ENCODE data around the gene BMPR1B.

Gene BMPR1B

DNA sequence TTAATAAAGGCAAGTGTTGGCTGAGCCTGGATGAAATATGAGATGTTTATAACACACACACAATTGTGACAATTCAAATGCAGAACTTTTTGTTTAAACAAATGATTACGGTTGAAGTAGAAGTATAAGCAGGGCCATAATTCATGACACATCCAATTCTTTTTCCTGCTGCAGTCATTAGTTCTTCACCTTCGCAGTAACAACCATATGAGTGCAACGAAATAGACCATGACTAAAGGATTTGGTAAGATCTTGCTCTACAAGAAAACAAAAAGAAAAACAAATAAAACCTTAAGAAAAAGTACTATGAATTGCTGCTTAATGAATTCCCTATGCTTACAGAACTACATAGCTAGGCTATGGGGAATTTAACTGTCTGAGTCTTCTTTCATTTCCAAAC, 13.9 kb upstream of the BMPR1B start:
- H3K4me1 ChIP-seq (ENCODE audit: control extremely low read depth in 1 of 4, control insufficient read depth in 4 of 4, insufficient read depth in 4 of 4, low read length in 3 of 4), result no peaks in the 10 kb centered on the region
- POLR2A ChIA-PET, result no interaction called here
- H3K4me3 ChIP-seq (ENCODE audit: control insufficient read depth in 1 of 7, extremely low read depth in 1 of 7, insufficient read depth in 4 of 7, low read depth in 2 of 7, low read length in 6 of 7), result no peak overlapping the region
- H3K27ac ChIP-seq (ENCODE audit: insufficient read depth in 1 of 2, low read depth in 1 of 2, low read length in 2 of 2, poor library complexity in 1 of 2, severe bottlenecking in 2 of 2), result no peak overlapping the region
- DNase-seq, result no peak
- no peaks in the 10 kb centered on the region for H3K9me3 ChIP-seq (ENCODE audit: control extremely low read depth in 1 of 5, control insufficient read depth in 4 of 5, insufficient read depth in 2 of 5, low read depth in 1 of 5, low read length in 4 of 5)
- WGBS (ENCODE audit: insufficient coverage), result no CpG with 5 or more reads among the region's 3 CpGs
- CTCF ChIA-PET, result no interaction called here
- H3K27me3 ChIP-seq (replicated peaks in 2 of 5; ENCODE audit: control insufficient read depth in 4 of 5, insufficient read depth in 5 of 5, low read length in 4 of 5), result no peaks in the 10 kb centered on the region
- H3K36me3 ChIP-seq (ENCODE audit: control insufficient read depth in 4 of 4, insufficient read depth in 4 of 4, low read length in 3 of 4), result no peaks in the 10 kb centered on the region

DNA sequence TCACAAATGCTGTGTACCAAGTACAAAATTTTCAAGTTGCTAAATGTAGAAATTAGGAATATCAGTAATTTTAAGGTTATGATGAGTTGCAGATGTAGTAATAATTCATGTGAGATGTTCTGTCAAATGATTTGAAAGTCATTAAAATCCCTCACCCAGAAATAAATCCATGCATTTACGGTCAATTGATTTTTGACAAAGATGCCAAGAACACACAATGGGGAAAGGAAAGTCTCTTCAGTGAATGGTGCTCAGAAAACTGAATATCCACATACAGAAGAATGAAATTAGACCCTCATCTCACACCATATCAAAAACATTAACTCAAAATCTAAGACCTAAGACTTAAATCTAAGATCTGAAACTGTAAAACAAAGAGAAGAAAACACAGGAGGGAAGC, 12.9 kb upstream of the BMPR1B start:
- no peaks in the 10 kb centered on the region for H3K27me3 ChIP-seq (replicated peaks in 2 of 5; ENCODE audit: control insufficient read depth in 4 of 5, insufficient read depth in 5 of 5, low read length in 4 of 5)
- WGBS (ENCODE audit: insufficient coverage), result no CpG with 5 or more reads among the region's 1 CpG
- no peaks in the 10 kb centered on the region for H3K4me1 ChIP-seq (ENCODE audit: control extremely low read depth in 1 of 4, control insufficient read depth in 4 of 4, insufficient read depth in 4 of 4, low read length in 3 of 4)
- no peak overlapping the region for H3K4me3 ChIP-seq (ENCODE audit: control insufficient read depth in 1 of 7, extremely low read depth in 1 of 7, insufficient read depth in 4 of 7, low read depth in 2 of 7, low read length in 6 of 7)
- no peaks in the 10 kb centered on the region for H3K9me3 ChIP-seq (ENCODE audit: control extremely low read depth in 1 of 5, control insufficient read depth in 4 of 5, insufficient read depth in 2 of 5, low read depth in 1 of 5, low read length in 4 of 5)
- H3K27ac ChIP-seq (ENCODE audit: insufficient read depth in 1 of 2, low read depth in 1 of 2, low read length in 2 of 2, poor library complexity in 1 of 2, severe bottlenecking in 2 of 2), result no peak overlapping the region
- ChIA-PET CTCF (no interaction called here), POLR2A (no interaction called here)
- DNase-seq, result no peak
- H3K36me3 ChIP-seq (ENCODE audit: control insufficient read depth in 4 of 4, insufficient read depth in 4 of 4, low read length in 3 of 4), result no peaks in the 10 kb centered on the region

DNA sequence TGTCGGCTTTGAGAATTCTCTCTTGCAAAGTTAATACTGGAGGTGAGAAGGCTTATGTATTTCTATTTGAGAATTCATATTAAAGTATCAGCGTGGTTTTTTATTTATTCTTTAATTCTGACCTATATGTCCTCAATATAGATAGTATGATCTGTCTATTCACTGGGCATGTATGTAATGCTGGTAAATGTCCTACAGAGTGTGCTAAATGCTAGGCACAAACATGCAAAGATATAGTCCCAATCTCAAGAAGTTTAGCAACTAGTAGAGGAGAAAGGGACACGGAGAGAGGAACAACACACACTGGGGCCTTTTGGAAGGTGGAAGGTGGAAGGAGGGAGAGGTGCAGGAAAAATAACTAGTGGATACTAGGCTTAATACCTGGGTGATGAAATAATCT, 11.0 kb upstream of the BMPR1B start:
- POLR2A ChIA-PET, result no interaction called here
- DNase-seq, result no peak
- Histone ChIP-seq H3K27ac (ENCODE audit: insufficient read depth in 1 of 2, low read depth in 1 of 2, low read length in 2 of 2, poor library complexity in 1 of 2, severe bottlenecking in 2 of 2) (no peak overlapping the region), H3K9me3 (ENCODE audit: control extremely low read depth in 1 of 5, control insufficient read depth in 4 of 5, insufficient read depth in 2 of 5, low read depth in 1 of 5, low read length in 4 of 5) (no peaks in the 10 kb centered on the region), H3K4me1 (ENCODE audit: control extremely low read depth in 1 of 4, control insufficient read depth in 4 of 4, insufficient read depth in 4 of 4, low read length in 3 of 4) (no peaks in the 10 kb centered on the region), H3K27me3 (replicated peaks in 2 of 5; ENCODE audit: control insufficient read depth in 4 of 5, insufficient read depth in 5 of 5, low read length in 4 of 5) (no peaks in the 10 kb centered on the region), H3K36me3 (ENCODE audit: control insufficient read depth in 4 of 4, insufficient read depth in 4 of 4, low read length in 3 of 4) (no peaks in the 10 kb centered on the region), H3K4me3 (ENCODE audit: control insufficient read depth in 1 of 7, extremely low read depth in 1 of 7, insufficient read depth in 4 of 7, low read depth in 2 of 7, low read length in 6 of 7) (no peak overlapping the region)
- no CpG with 5 or more reads among the region's 3 CpGs for WGBS (ENCODE audit: insufficient coverage)
- CTCF ChIA-PET, result no interaction called here

DNA sequence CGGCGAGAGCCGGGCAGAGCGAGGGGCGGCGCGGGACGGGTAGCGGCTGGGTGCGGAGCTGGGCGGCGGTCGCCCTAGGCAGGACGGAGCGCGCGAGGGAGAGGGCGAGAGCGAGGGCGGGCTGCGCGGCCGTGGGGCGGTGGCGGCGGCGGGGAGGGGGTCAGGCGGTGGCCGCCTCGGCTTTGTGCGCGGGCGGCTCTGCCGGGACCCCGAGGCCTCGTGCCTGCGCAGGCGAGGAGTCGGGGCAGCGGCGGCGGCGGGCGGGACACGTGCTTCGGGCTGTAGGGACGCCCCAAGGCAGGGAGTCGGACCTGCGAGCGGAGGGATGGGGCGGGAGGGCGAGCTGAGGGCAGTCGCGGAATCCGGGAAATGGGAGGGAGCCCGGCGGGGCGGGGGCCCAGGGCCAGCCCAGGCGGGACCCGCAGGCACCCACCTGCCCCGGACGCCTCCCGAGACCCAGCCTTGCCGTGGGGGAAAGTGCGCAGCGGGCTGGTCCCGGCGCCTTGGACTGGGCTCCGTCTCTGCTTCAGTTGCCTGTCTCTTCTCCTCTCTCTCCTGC, 465 bp downstream of the BMPR1B start:
- peak in 2 of 3 donors; percentile 35 to 56 for DNase-seq
- no peaks in the 10 kb centered on the region for H3K9me3 ChIP-seq (ENCODE audit: control extremely low read depth in 1 of 5, control insufficient read depth in 4 of 5, insufficient read depth in 2 of 5, low read depth in 1 of 5, low read length in 4 of 5)
- H3K27me3 ChIP-seq (replicated peaks in 2 of 5; ENCODE audit: control insufficient read depth in 4 of 5, insufficient read depth in 5 of 5, low read length in 4 of 5), result peaks cover 16 to 66% (median 39%) of the 10 kb centered on the region in 5 experiments
- ChIA-PET CTCF (no interaction called here), POLR2A (no interaction called here)
- H3K36me3 ChIP-seq (ENCODE audit: control insufficient read depth in 4 of 4, insufficient read depth in 4 of 4, low read length in 3 of 4), result no peaks in the 10 kb centered on the region
- under 1% methylated on average over 48 of the region's 69 CpGs for WGBS (ENCODE audit: insufficient coverage)
- H3K27ac ChIP-seq (ENCODE audit: insufficient read depth in 1 of 2, low read depth in 1 of 2, low read length in 2 of 2, poor library complexity in 1 of 2, severe bottlenecking in 2 of 2), result no peak overlapping the region
- peak overlapping the region in 6 of 7 experiments; percentile 41 to 73 (median 60) for H3K4me3 ChIP-seq (ENCODE audit: control insufficient read depth in 1 of 7, extremely low read depth in 1 of 7, insufficient read depth in 4 of 7, low read depth in 2 of 7, low read length in 6 of 7)
- H3K4me1 ChIP-seq (ENCODE audit: control extremely low read depth in 1 of 4, control insufficient read depth in 4 of 4, insufficient read depth in 4 of 4, low read length in 3 of 4), result peaks cover 0 to 15% (median 13%) of the 10 kb centered on the region in 4 experiments

DNA sequence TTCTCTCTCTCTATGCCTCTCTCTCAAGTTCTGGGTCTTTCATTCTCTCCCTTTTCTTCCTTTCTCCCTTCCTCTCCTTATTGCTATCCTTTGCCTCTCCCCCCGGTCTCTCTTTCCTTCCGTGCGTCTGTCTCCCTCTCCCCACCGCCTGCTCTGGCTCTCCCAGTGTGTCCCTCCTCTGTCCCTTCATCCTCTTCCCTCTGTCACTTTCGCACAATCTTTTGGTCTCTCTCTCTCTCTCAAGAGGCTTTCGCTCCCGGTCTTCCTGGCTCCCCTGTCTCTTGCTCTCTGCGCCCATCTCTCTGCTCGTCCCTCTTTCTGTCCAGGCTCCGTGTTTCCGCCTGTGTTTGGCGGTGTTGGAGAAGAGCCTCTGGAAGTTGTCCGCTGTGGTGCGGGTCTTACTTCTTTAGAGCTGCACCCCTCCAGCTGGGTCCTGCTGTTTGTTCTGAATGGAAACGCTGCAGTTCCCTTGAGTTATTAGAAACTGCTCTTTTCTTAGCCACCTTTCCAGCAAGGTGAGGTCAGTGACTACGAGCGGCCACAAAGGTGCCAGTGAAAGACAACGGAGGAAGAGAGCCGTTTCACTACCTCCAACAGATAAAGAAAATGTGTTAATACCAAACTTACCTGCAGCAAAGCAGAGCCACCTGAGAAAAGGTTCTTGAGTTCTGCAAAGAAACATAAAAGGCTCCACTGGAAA, 1.1 kb downstream of the BMPR1B start:
- H3K4me1 ChIP-seq (ENCODE audit: control extremely low read depth in 1 of 4, control insufficient read depth in 4 of 4, insufficient read depth in 4 of 4, low read length in 3 of 4), result peaks cover 0 to 15% (median 13%) of the 10 kb centered on the region in 4 experiments
- no peak overlapping the region for H3K27ac ChIP-seq (ENCODE audit: insufficient read depth in 1 of 2, low read depth in 1 of 2, low read length in 2 of 2, poor library complexity in 1 of 2, severe bottlenecking in 2 of 2)
- no peaks in the 10 kb centered on the region for H3K36me3 ChIP-seq (ENCODE audit: control insufficient read depth in 4 of 4, insufficient read depth in 4 of 4, low read length in 3 of 4)
- H3K9me3 ChIP-seq (ENCODE audit: control extremely low read depth in 1 of 5, control insufficient read depth in 4 of 5, insufficient read depth in 2 of 5, low read depth in 1 of 5, low read length in 4 of 5), result no peaks in the 10 kb centered on the region
- peak in 1 of 3 donors; percentile 16 for DNase-seq
- whole genome bisulfite sequencing (ENCODE audit: insufficient coverage), result 44% methylated on average over 18 of the region's 19 CpGs
- CTCF ChIA-PET, result no interaction called here
- H3K27me3 ChIP-seq (replicated peaks in 2 of 5; ENCODE audit: control insufficient read depth in 4 of 5, insufficient read depth in 5 of 5, low read length in 4 of 5), result peaks cover 16 to 66% (median 34%) of the 10 kb centered on the region in 5 experiments
- H3K4me3 ChIP-seq (ENCODE audit: control insufficient read depth in 1 of 7, extremely low read depth in 1 of 7, insufficient read depth in 4 of 7, low read depth in 2 of 7, low read length in 6 of 7), result peak overlapping the region in 6 of 7 experiments; percentile 41 to 73 (median 60)
- POLR2A ChIA-PET, result no interaction called here

DNA sequence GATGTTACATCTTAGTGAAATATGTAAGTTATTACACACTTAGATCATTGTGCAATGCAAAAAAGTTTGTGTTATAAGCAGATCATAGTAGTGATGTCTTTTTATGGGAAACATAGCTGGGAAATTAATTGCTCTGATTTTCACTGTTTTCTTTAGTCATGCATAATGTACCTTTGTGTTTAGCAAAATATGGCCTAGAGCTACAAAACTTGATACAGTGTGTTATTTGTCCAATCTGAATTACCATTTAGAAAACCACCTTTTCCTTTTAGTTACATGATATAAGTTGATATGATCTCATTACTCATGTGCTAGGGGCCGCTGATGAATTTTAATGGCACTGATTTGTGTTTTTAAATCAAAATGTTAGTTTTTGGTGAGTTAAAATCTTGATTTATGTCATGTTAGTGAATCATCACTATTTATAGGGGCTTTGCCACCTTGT, 2.0 kb downstream of the BMPR1B start:
- ChIA-PET POLR2A (no interaction called here), CTCF (interaction anchor here (1.0 kb wide), 1 partner anchor 138 kb away, joined by 3 read pairs; no protein-coding TSS in a partner anchor)
- no peak for DNase-seq
- Histone ChIP-seq H3K27me3 (replicated peaks in 2 of 5; ENCODE audit: control insufficient read depth in 4 of 5, insufficient read depth in 5 of 5, low read length in 4 of 5) (peaks cover 16 to 57% (median 31%) of the 10 kb centered on the region in 5 experiments), H3K4me1 (ENCODE audit: control extremely low read depth in 1 of 4, control insufficient read depth in 4 of 4, insufficient read depth in 4 of 4, low read length in 3 of 4) (peaks cover 0 to 15% (median 13%) of the 10 kb centered on the region in 4 experiments), H3K36me3 (ENCODE audit: control insufficient read depth in 4 of 4, insufficient read depth in 4 of 4, low read length in 3 of 4) (no peaks in the 10 kb centered on the region), H3K27ac (ENCODE audit: insufficient read depth in 1 of 2, low read depth in 1 of 2, low read length in 2 of 2, poor library complexity in 1 of 2, severe bottlenecking in 2 of 2) (no peak overlapping the region), H3K9me3 (ENCODE audit: control extremely low read depth in 1 of 5, control insufficient read depth in 4 of 5, insufficient read depth in 2 of 5, low read depth in 1 of 5, low read length in 4 of 5) (no peaks in the 10 kb centered on the region), H3K4me3 (ENCODE audit: control insufficient read depth in 1 of 7, extremely low read depth in 1 of 7, insufficient read depth in 4 of 7, low read depth in 2 of 7, low read length in 6 of 7) (no peak overlapping the region)
- no CpG with 5 or more reads among the region's 1 CpG for WGBS (ENCODE audit: insufficient coverage)

DNA sequence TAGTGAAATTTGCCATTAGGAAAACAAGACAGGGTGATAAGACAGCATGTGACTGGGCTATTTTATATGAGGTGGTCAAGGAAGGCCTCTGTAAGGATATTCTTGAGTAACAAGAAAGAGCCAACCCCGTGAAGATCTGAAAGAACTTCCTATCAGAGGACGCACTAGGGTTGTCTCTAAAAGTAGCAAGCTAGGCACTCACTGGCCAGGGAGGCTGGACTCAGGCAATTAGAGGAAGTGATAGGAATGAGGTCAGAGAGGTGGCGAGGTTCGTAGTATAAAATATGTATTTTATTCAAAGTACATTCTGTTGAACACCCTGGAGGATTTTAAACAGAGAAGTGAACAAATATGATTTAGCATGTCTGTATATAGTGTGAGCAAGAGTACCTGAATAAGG, 4.6 kb downstream of the BMPR1B start:
- Histone ChIP-seq H3K4me3 (ENCODE audit: control insufficient read depth in 1 of 7, extremely low read depth in 1 of 7, insufficient read depth in 4 of 7, low read depth in 2 of 7, low read length in 6 of 7) (no peak overlapping the region), H3K36me3 (ENCODE audit: control insufficient read depth in 4 of 4, insufficient read depth in 4 of 4, low read length in 3 of 4) (no peaks in the 10 kb centered on the region), H3K27me3 (replicated peaks in 2 of 5; ENCODE audit: control insufficient read depth in 4 of 5, insufficient read depth in 5 of 5, low read length in 4 of 5) (peaks cover 6 to 34% (median 13%) of the 10 kb centered on the region in 5 experiments), H3K9me3 (ENCODE audit: control extremely low read depth in 1 of 5, control insufficient read depth in 4 of 5, insufficient read depth in 2 of 5, low read depth in 1 of 5, low read length in 4 of 5) (no peaks in the 10 kb centered on the region), H3K27ac (ENCODE audit: insufficient read depth in 1 of 2, low read depth in 1 of 2, low read length in 2 of 2, poor library complexity in 1 of 2, severe bottlenecking in 2 of 2) (no peak overlapping the region), H3K4me1 (ENCODE audit: control extremely low read depth in 1 of 4, control insufficient read depth in 4 of 4, insufficient read depth in 4 of 4, low read length in 3 of 4) (peaks cover 0 to 14% (median 11%) of the 10 kb centered on the region in 4 experiments)
- ChIA-PET CTCF (no interaction called here), POLR2A (no interaction called here)
- no peak for DNase-seq
- WGBS (ENCODE audit: insufficient coverage), result 93% methylated on average over 4 of the region's 4 CpGs
